H9 (cell line): ENCODE measurements around the gene GORASP1. TPM values are rescaled to one million over a fixed set of nuclear protein-coding genes. Genes with fewer than 3 reads are reported as not detected.
A peak's percentile ranks its signal among the peaks of the same experiment; 100 is the strongest.

ENCODE experiments used
- DNase-seq: peaks from one replicate; pipeline ENCODE4 v3.0.0-alpha.2; 2017
- H2AFZ ChIP-seq: one replicate; pipeline ENCODE4 v1.6.1; 2013; ENCODE audit warnings: mild to moderate bottlenecking, low read length, control low read depth, moderate library complexity
- H2AK5ac ChIP-seq: 2 replicates; pipeline ENCODE4 v1.6.1; 2013; ENCODE audit warnings: low read length, control low read depth, mixed read lengths; ENCODE audit not compliant: insufficient read length
- H2BK120ac ChIP-seq: one replicate; pipeline ENCODE4 v1.6.1; 2013; ENCODE audit warnings: low read depth, mild to moderate bottlenecking, low read length, control low read depth, inconsistent platforms; ENCODE audit not compliant: poor library complexity, severe bottlenecking
- H2BK12ac ChIP-seq: 2 replicates; pipeline ENCODE4 v1.6.1; 2013; ENCODE audit warnings: low read length, control low read depth, mixed read lengths, low read depth; ENCODE audit not compliant: insufficient read length
- H2BK15ac ChIP-seq: 2 replicates; pipeline ENCODE4 v1.6.1; 2013; ENCODE audit warnings: low read depth, low read length, control low read depth
- H2BK20ac ChIP-seq: one replicate; pipeline ENCODE4 v1.6.1; 2013; ENCODE audit warnings: low read depth, mild to moderate bottlenecking, low read length, control low read depth, inconsistent platforms; ENCODE audit not compliant: poor library complexity, severe bottlenecking
- H2BK5ac ChIP-seq: 2 replicates; pipeline ENCODE4 v1.6.1; 2013; ENCODE audit warnings: low read length, control low read depth, mixed read lengths; ENCODE audit not compliant: insufficient read length
- H3K14ac ChIP-seq: 2 replicates; pipeline ENCODE4 v1.6.1; 2013; ENCODE audit warnings: low read length, control low read depth; ENCODE audit not compliant: insufficient read depth
- H3K18ac ChIP-seq: 2 replicates; pipeline ENCODE4 v1.6.1; 2013; ENCODE audit warnings: low read depth, mild to moderate bottlenecking, mixed read lengths, low read length, control low read depth; ENCODE audit not compliant: insufficient read length
- H3K23ac ChIP-seq: 2 replicates; pipeline ENCODE4 v1.6.1; 2013; ENCODE audit warnings: low read length, control low read depth, mixed read lengths, low read depth; ENCODE audit not compliant: insufficient read length
- H3K23me2 ChIP-seq: 2 replicates; pipeline ENCODE4 v1.6.1; 2013; ENCODE audit warnings: low read depth, mild to moderate bottlenecking, mixed read lengths, low read length, control low read depth; ENCODE audit not compliant: insufficient read length, poor library complexity, severe bottlenecking
- H3K27ac ChIP-seq: 2 replicates; pipeline ENCODE4 v1.5.1; 2013; ENCODE audit warnings: low read length, control low read depth, mixed read lengths, low read depth; ENCODE audit not compliant: insufficient read length
- H3K27me3 ChIP-seq: 2 replicates; pipeline ENCODE4 v1.6.1; 2013; ENCODE audit warnings: low read length, control low read depth, inconsistent platforms; ENCODE audit not compliant: insufficient read depth
- H3K4ac ChIP-seq: 2 replicates; pipeline ENCODE4 v1.6.1; 2013; ENCODE audit warnings: low read depth, mild to moderate bottlenecking, control low read depth, inconsistent platforms, low read length, moderate library complexity
- H3K4me1 ChIP-seq: 2 replicates; pipeline ENCODE4 v1.6.1; 2013; ENCODE audit warnings: low read length, control low read depth, inconsistent platforms; ENCODE audit not compliant: insufficient read depth
- H3K4me2 ChIP-seq: 2 replicates; pipeline ENCODE4 v1.6.1; 2013; ENCODE audit warnings: low read length, control low read depth, mixed read lengths; ENCODE audit not compliant: insufficient read length, insufficient read depth
- H3K56ac ChIP-seq: 2 replicates; pipeline ENCODE4 v1.6.1; 2013; ENCODE audit warnings: low read depth, mild to moderate bottlenecking, mixed read lengths, low read length, control low read depth; ENCODE audit not compliant: insufficient read length
- H3K79me1 ChIP-seq: 2 replicates; pipeline ENCODE4 v1.6.1; 2013; ENCODE audit warnings: low read depth, mild to moderate bottlenecking, moderate library complexity, low read length, control low read depth, inconsistent platforms; ENCODE audit not compliant: insufficient read depth, poor library complexity, severe bottlenecking
- H3K79me2 ChIP-seq: 2 replicates; pipeline ENCODE4 v1.6.1; 2013; ENCODE audit warnings: low read length, control low read depth, inconsistent platforms; ENCODE audit not compliant: insufficient read depth
- H3K9ac ChIP-seq: 2 replicates; pipeline ENCODE4 v1.6.1; 2013; ENCODE audit warnings: low read length, control low read depth, mixed read lengths; ENCODE audit not compliant: insufficient read length; ENCODE audit errors: extremely low read depth
- H3K9me3 ChIP-seq: one replicate; pipeline ENCODE4 v1.6.1; 2013; ENCODE audit warnings: low read depth, low read length, inconsistent platforms; ENCODE audit not compliant: control insufficient read depth
- H3T11ph ChIP-seq: one replicate; pipeline ENCODE4 v1.6.1; 2013; ENCODE audit warnings: mild to moderate bottlenecking, low read length, control low read depth, inconsistent platforms
- H4K20me1 ChIP-seq: one replicate; pipeline ENCODE4 v1.6.1; 2013; ENCODE audit not compliant: control insufficient read depth, insufficient read length, insufficient read depth
- H4K5ac ChIP-seq: 2 replicates; pipeline ENCODE4 v1.6.1; 2013; ENCODE audit warnings: low read depth, mild to moderate bottlenecking, mixed read lengths, low read length, control low read depth; ENCODE audit not compliant: insufficient read length
- H4K8ac ChIP-seq: replicated peaks from 2 replicates; pipeline ENCODE4 v1.6.1; 2013; ENCODE audit warnings: low read length, control low read depth, mixed read lengths, low read depth; ENCODE audit not compliant: insufficient read length
- H4K91ac ChIP-seq: 2 replicates; pipeline ENCODE4 v1.6.1; 2013; ENCODE audit warnings: low read depth, mild to moderate bottlenecking, moderate library complexity, mixed read lengths, low read length, control low read depth; ENCODE audit not compliant: insufficient read length
- H3K27ac Mint-ChIP-seq, 3 experiments: 2 replicates in 2 of 3; 3 replicates in 1 of 3; pipeline ENCODE4 v1.8.0; 2020 to 2021; ENCODE audit warnings: mixed read lengths in 3 of 3, mild to moderate bottlenecking in 1 of 3, moderate library complexity in 1 of 3
- H3K27me3 Mint-ChIP-seq: 2 replicates; pipeline ENCODE4 v1.8.0; 2021; ENCODE audit warnings: low read depth, mild to moderate bottlenecking, moderate library complexity, mixed read lengths
- H3K36me3 Mint-ChIP-seq, 3 experiments: 2 replicates in 2 of 3; 3 replicates in 1 of 3; pipeline ENCODE4 v1.8.0; 2020 to 2021; ENCODE audit warnings: low read depth in 3 of 3, mixed read lengths in 3 of 3; ENCODE audit not compliant: insufficient read depth in 1 of 3
- H3K4me1 Mint-ChIP-seq, 2 experiments: 2 replicates each; pipeline ENCODE4 v1.8.0; 2020; ENCODE audit warnings: mixed read lengths in 2 of 2
- H3K4me3 Mint-ChIP-seq, 2 experiments: 2 replicates in 1 of 2; 3 replicates in 1 of 2; pipeline ENCODE4 v1.8.0; 2020 to 2021; ENCODE audit warnings: mild to moderate bottlenecking in 2 of 2, mixed read lengths in 2 of 2, moderate library complexity in 1 of 2
- H3K9me3 Mint-ChIP-seq, 2 experiments: 2 replicates in 1 of 2; 3 replicates in 1 of 2; pipeline ENCODE4 v1.8.0; 2020; ENCODE audit warnings: mild to moderate bottlenecking in 2 of 2, mixed read lengths in 2 of 2, moderate library complexity in 1 of 2
- CTCF ChIP-seq: fragments of 200-600 bp; sonication (generic); conservative IDR thresholded peaks from 3 replicates; pipeline ENCODE4 v1.8.0; 2021; ENCODE audit warnings: antibody characterized with exemption, mild to moderate bottlenecking
- WGBS: extraction: QIAGEN DNeasy Blood & Tissue Kit; methylation state at CpG from one replicate; pipeline ENCODE4 v1.1.7; 2013; ENCODE audit warnings: missing lambda C conversion rate, low lambda C conversion rate, mixed read lengths; ENCODE audit not compliant: insufficient read length; ENCODE audit errors: extremely low coverage; 5-methylcytosine and 5-hydroxymethylcytosine counted together
- total RNA-seq: library from RNA; stranded (reverse); gene quantifications from 2 replicates; pipeline ENCODE4 v1.2.1, GENCODE V29; 2021

Gene GORASP1
- total RNA-seq, 1 experiment from 2014 or later: 37.4 TPM

- Histone ChIP-seq H3K23me2 (no peaks in the 10 kb centered on the region), H2BK5ac (peak within 1 kb of the TSS; percentile 66), H2AFZ (no peak within 1 kb of the TSS), H3K9ac (peak within 1 kb of the TSS; percentile 89), H3K56ac (no peak within 1 kb of the TSS), H2BK120ac (no peak within 1 kb of the TSS), H3K4ac (no peak within 1 kb of the TSS; the same call in 1 of the 2 replicates), H3K27me3 (no peaks in the 10 kb centered on the region), H3K79me2 (peaks cover 8% of the 10 kb centered on the region; the same call in 1 of the 2 replicates), H3K14ac (peak within 1 kb of the TSS; percentile 71; the same call in 1 of the 2 replicates), H3K9me3 (no peaks in the 10 kb centered on the region), H4K91ac (no peak within 1 kb of the TSS), H4K5ac (peak within 1 kb of the TSS; percentile 77), H3K27ac (peak within 1 kb of the TSS; percentile 54), H2BK15ac (no peak within 1 kb of the TSS), H3K4me2 (peak within 1 kb of the TSS; percentile 83), H4K20me1 (no peaks in the 10 kb centered on the region), H2BK12ac (no peak within 1 kb of the TSS), H3K79me1 (no peaks in the 10 kb centered on the region), H2BK20ac (no peak within 1 kb of the TSS), H3K18ac (peak within 1 kb of the TSS; percentile 84), H3K4me1 (no peaks in the 10 kb centered on the region), H2AK5ac (no peak within 1 kb of the TSS), H3K23ac (no peak within 1 kb of the TSS), H4K8ac (peak within 1 kb of the TSS; percentile 53), H3T11ph (no peak within 1 kb of the TSS)
- peak; percentile 96 for DNase-seq
- TF ChIP-seq CTCF: no peak
- no peaks in the 10 kb centered on the region for H3K9me3 Mint-ChIP-seq
- peak within 1 kb of the TSS; percentile 90 to 93 for H3K4me3 Mint-ChIP-seq
- H3K4me1 Mint-ChIP-seq: peaks cover 13 to 17% of the 10 kb centered on the region in 2 experiments
- H3K27ac Mint-ChIP-seq: peak within 1 kb of the TSS; percentile 96 to 99 (median 98)
- no peaks in the 10 kb centered on the region for H3K36me3 Mint-ChIP-seq
- H3K27me3 Mint-ChIP-seq: peaks cover 7% of the 10 kb centered on the region; the same call in 1 of the 2 replicates
- no CpG with 5 or more reads among the region's 68 CpGs for WGBS
These were observed 55.5 kb downstream of the GORASP1 start, which contains the start of the genes SCN11A and WDR48 for GRCh38 chr3:39051649-39052561. SCN11A (minus strand) TSS chr3:39051944; CDS start chr3:38950362, 101,582 bp downstream. WDR48 (plus strand) TSS chr3:39052016; CDS start chr3:39052026, 10 bp downstream.
